Keratinocyte (primary cell): ENCODE data around the gene CA12. TPM values are rescaled to one million over a fixed set of nuclear protein-coding genes. Genes with fewer than 3 reads are reported as not detected.

Experiments used
- DNase-seq: peaks from one replicate; pipeline ENCODE4 v3.0.0-alpha.2; 2011; ENCODE audit warnings: low read depth, missing footprints, low spot score
- FAIRE-seq: peaks from 2 replicates; lab custom pipeline; 2011; peaks lifted over from hg19 to GRCh38; lab: Jason Lieb, UNC
- H2AFZ ChIP-seq: 2 replicates; pipeline ENCODE4 v1.6.0; 2012; ENCODE audit warnings: low read length, control low read depth, inconsistent platforms; ENCODE audit not compliant: control insufficient read depth
- H3K27ac ChIP-seq: 2 replicates; pipeline ENCODE4 v1.5.1; 2011; ENCODE audit warnings: low read length; ENCODE audit not compliant: control insufficient read depth, insufficient read depth
- H3K27me3 ChIP-seq: 3 replicates; pipeline ENCODE4 v1.6.0; 2011; ENCODE audit warnings: low read length; ENCODE audit not compliant: control insufficient read depth, insufficient read depth; ENCODE audit errors: extremely low read depth
- H3K36me3 ChIP-seq, 2 experiments: 2 replicates in 1 of 2; 3 replicates in 1 of 2; pipeline ENCODE4 v1.5.1; 2011; ENCODE audit warnings: low read length in 2 of 2, mild to moderate bottlenecking in 1 of 2; ENCODE audit not compliant: control insufficient read depth in 2 of 2, insufficient read depth in 2 of 2; ENCODE audit errors: extremely low read depth in 1 of 2
- H3K4me1 ChIP-seq: 3 replicates; pipeline ENCODE4 v1.5.1; 2011; ENCODE audit warnings: low read length; ENCODE audit not compliant: control insufficient read depth, insufficient read depth; ENCODE audit errors: extremely low read depth
- H3K4me2 ChIP-seq: 3 replicates; pipeline ENCODE4 v1.6.0; 2011; ENCODE audit warnings: low read depth, low read length; ENCODE audit not compliant: control insufficient read depth, insufficient read depth; ENCODE audit errors: extremely low read depth
- H3K4me3 ChIP-seq, 3 experiments: fragments of 200-600 bp in 1 of 3; sonication (generic) in 1 of 3; 2 replicates in 2 of 3; 3 replicates in 1 of 3; pipeline ENCODE4 v1.5.1; 2011 to 2016; ENCODE audit warnings: low read length in 3 of 3, mild to moderate bottlenecking in 3 of 3, control low read depth in 2 of 3, inconsistent platforms in 1 of 3, low read depth in 1 of 3, mixed read lengths in 1 of 3, mixed run types in 1 of 3, moderate library complexity in 1 of 3; ENCODE audit not compliant: control insufficient read depth in 2 of 3, insufficient read depth in 2 of 3; ENCODE audit errors: extremely low read depth in 1 of 3
- H3K79me2 ChIP-seq: 2 replicates; pipeline ENCODE4 v1.6.0; 2012; ENCODE audit warnings: low read length; ENCODE audit not compliant: control insufficient read depth, insufficient read depth
- H3K9ac ChIP-seq: 3 replicates; pipeline ENCODE4 v1.6.0; 2011; ENCODE audit warnings: low read length; ENCODE audit not compliant: control insufficient read depth, insufficient read depth; ENCODE audit errors: extremely low read depth
- H3K9me1 ChIP-seq: 3 replicates; pipeline ENCODE4 v1.6.0; 2011; ENCODE audit warnings: low read length; ENCODE audit not compliant: control insufficient read depth, insufficient read depth; ENCODE audit errors: extremely low read depth
- H3K9me3 ChIP-seq: 2 replicates; pipeline ENCODE4 v1.5.1; 2012; ENCODE audit warnings: low read depth, low read length; ENCODE audit not compliant: control insufficient read depth
- H4K20me1 ChIP-seq: 3 replicates; pipeline ENCODE4 v1.6.0; 2011; ENCODE audit warnings: low read length; ENCODE audit not compliant: control insufficient read depth, insufficient read depth; ENCODE audit errors: extremely low read depth
- CTCF ChIP-seq, 3 experiments: IDR thresholded peaks in 1 of 3; conservative IDR thresholded peaks in 1 of 3; optimal IDR thresholded peaks in 1 of 3; 2 replicates in 2 of 3; 3 replicates in 1 of 3; pipeline versions ENCODE3 to v1.5.1; 2011; ENCODE audit warnings: low read length in 3 of 3, mild to moderate bottlenecking in 3 of 3, moderate library complexity in 2 of 3, control low read depth in 1 of 3, inconsistent platforms in 1 of 3; ENCODE audit not compliant: insufficient read depth in 2 of 3; ENCODE audit errors: extremely low read depth in 1 of 3
- EZH2 ChIP-seq: IDR thresholded peaks from one replicate; pipeline ENCODE4 v1.6.1; 2012; ENCODE audit warnings: inconsistent platforms, mild to moderate bottlenecking, low read length, moderate library complexity
- dilution Hi-C: fragments of 300-500 bp; cut with MboI; formaldehyde crosslinking; loops from one replicate; pipeline ENCODE4 v1.7.0; 2020; ENCODE audit warnings: low sequenced_read_pairs; ENCODE audit not compliant: extremely low pct_ligation_motif_present
- polyA plus RNA-seq, 5 experiments: library from polyadenylated mRNA; depleted of rRNA in 3 of 5; stranded (reverse) in 3 of 5; stranded (forward) in 1 of 5; unstranded in 1 of 5; fragments of >200 nt; gene quantifications; 1 replicate in 1 of 5; 2 replicates in 3 of 5; 3 replicates in 1 of 5; pipeline versions ENCODE4 v1.2.1 to v1.2.3, GENCODE V29; 2011 to 2012; ENCODE audit warnings: missing spikeins in 2 of 5, low read depth in 1 of 5, low replicate concordance in 1 of 5

Gene CA12
- polyA plus RNA-seq, 1 donor (not counting 4 experiments of a cell fraction or from before 2014, with no cell fraction given), result 158 TPM

- no peak for TF ChIP-seq EZH2
- TF ChIP-seq CTCF (optimal IDR thresholded peaks at IDR 0.05 in 1 of 3, IDR thresholded peaks at IDR 0.05 in 1 of 3, conservative IDR thresholded peaks at IDR 0.05 in 1 of 3; ENCODE audit: extremely low read depth in 1 of 3, insufficient read depth in 2 of 3, low read length in 3 of 3), result no peak
- no peak for DNase-seq
- H3K9me1 ChIP-seq, result peaks cover 3% of the 10 kb centered on the region
- FAIRE-seq, result no peak
- peaks cover 15% of the 10 kb centered on the region for H3K4me1 ChIP-seq
- H3K4me3 ChIP-seq, result no peak overlapping the region
- no peak overlapping the region for H3K4me2 ChIP-seq
- H3K9me3 ChIP-seq, result no peaks in the 10 kb centered on the region
- peaks cover 2% of the 10 kb centered on the region for H3K79me2 ChIP-seq
- no peak overlapping the region for H2AFZ ChIP-seq
- H3K27ac ChIP-seq, result no peak overlapping the region
- H3K9ac ChIP-seq, result no peak overlapping the region
- H4K20me1 ChIP-seq, result no peaks in the 10 kb centered on the region
- H3K36me3 ChIP-seq, result peaks cover 16 to 18% of the 10 kb centered on the region in 2 experiments
- H3K27me3 ChIP-seq, result no peaks in the 10 kb centered on the region
- dilution Hi-C loops, result no loop called here
Measured at GRCh38 chr15:63358241-63359029, 23.2 kb downstream of the CA12 start.

GRCh38 chr15:63357731-63358130, 23.9 kb downstream of the CA12 start:
- no peak overlapping the region for H3K9ac ChIP-seq
- no peaks in the 10 kb centered on the region for H4K20me1 ChIP-seq
- H3K4me2 ChIP-seq, result no peak overlapping the region
- no peak for DNase-seq
- no peak overlapping the region for H2AFZ ChIP-seq
- H3K9me3 ChIP-seq, result no peaks in the 10 kb centered on the region
- peaks cover 17% of the 10 kb centered on the region for H3K4me1 ChIP-seq
- H3K4me3 ChIP-seq, result no peak overlapping the region
- peak overlapping the region; percentile 16 for H3K27ac ChIP-seq
- dilution Hi-C loops, result no loop called here
- H3K27me3 ChIP-seq, result no peaks in the 10 kb centered on the region
- H3K36me3 ChIP-seq, result peaks cover 14 to 16% of the 10 kb centered on the region in 2 experiments
- no peak for TF ChIP-seq CTCF (optimal IDR thresholded peaks at IDR 0.05 in 1 of 3, IDR thresholded peaks at IDR 0.05 in 1 of 3, conservative IDR thresholded peaks at IDR 0.05 in 1 of 3; ENCODE audit: extremely low read depth in 1 of 3, insufficient read depth in 2 of 3, low read length in 3 of 3)
- no peak for TF ChIP-seq EZH2
- peaks cover 3% of the 10 kb centered on the region for H3K9me1 ChIP-seq
- H3K79me2 ChIP-seq, result peaks cover 2% of the 10 kb centered on the region
- FAIRE-seq, result no peak
